ENCODE data around the gene TNFAIP2. TPM values are rescaled to one million over a fixed set of nuclear protein-coding genes. Genes with fewer than 3 reads are reported as not detected.
"Not testable (repeated sequence)": the region's sequence is repeated elsewhere in the genome, so short reads cannot be mapped to it uniquely, and the experiment has no call there.

The TNFAIP2 gene
- total RNA-seq, 2 experiments from 2014 or later = 0.20 to 0.50 TPM

DNA sequence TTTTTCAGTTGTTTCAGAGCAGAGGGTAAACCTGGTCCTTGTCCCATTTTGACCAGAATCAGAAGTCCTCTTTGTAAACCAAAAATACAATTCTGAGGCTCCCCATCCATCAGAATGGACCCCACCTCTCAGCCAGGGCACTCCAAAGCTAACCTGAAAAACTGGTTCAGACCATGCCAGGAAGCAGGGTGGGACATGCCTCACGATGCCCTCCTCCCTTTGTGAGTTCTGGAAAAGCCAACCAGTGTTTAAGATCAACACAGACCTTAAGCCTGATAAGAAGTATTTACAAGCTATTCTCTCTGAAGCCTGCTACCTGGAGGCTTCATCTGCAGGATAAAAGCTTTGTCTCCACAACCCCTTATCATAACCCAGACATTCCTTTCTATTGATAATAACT, 35.4 kb downstream of the TNFAIP2 start:
- Mint-ChIP-seq H3K9me3 (no peaks in the 10 kb centered on the region), H3K36me3 (ENCODE audit: low read depth) (no peaks in the 10 kb centered on the region), H3K27ac (no peak overlapping the region), H3K4me3 (no peak overlapping the region), H3K4me1 (no peaks in the 10 kb centered on the region), H3K27me3 (peaks cover 6% of the 10 kb centered on the region)
- DNase-seq = no peak
- ChIA-PET POLR2A (no interaction called here), CTCF (no interaction called here)

DNA sequence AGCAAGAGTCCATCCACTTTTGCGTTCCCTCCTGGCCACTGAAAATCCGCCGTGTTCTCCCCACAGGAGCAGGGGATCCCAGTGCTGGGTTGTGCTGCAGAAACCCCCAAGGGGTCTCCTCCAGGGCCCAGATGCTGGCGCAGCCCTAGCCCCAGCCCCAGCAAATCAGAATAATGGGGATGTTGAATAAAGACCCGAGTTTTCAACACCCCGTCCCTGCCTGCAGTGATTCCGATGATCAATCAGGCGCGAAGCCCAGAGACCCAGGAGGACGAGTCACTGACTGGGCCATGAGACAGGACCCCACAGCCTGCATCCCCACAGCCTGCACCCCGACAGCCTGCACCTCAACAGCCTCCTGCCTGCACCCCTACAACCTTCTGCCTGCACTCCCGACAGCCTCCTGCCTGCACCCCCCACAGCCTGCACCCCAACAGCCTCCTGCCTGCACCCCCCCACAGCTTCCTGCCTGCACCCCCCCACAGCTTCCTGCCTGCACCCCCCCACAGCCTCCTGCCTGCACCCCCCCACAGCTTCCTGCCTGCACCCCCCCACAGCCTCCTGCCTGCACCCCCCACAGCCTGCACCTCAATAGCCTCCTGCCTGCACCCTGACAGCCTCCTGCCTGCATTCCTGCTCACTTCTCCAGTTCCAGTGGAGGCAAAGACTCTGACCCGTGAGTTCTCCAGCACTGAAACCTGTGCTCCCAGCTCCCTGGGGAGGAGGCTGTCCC, 37.2 kb downstream of the TNFAIP2 start:
- H3K9me3 Mint-ChIP-seq = no peaks in the 10 kb centered on the region
- DNase-seq = no peak
- H3K4me1 Mint-ChIP-seq = no peaks in the 10 kb centered on the region
- H3K27ac Mint-ChIP-seq = no peak overlapping the region
- H3K27me3 Mint-ChIP-seq = peaks cover 6% of the 10 kb centered on the region
- no peak overlapping the region for H3K4me3 Mint-ChIP-seq
- POLR2A ChIA-PET = no interaction called here
- H3K36me3 Mint-ChIP-seq (ENCODE audit: low read depth) = no peaks in the 10 kb centered on the region
- CTCF ChIA-PET = no interaction called here

DNA sequence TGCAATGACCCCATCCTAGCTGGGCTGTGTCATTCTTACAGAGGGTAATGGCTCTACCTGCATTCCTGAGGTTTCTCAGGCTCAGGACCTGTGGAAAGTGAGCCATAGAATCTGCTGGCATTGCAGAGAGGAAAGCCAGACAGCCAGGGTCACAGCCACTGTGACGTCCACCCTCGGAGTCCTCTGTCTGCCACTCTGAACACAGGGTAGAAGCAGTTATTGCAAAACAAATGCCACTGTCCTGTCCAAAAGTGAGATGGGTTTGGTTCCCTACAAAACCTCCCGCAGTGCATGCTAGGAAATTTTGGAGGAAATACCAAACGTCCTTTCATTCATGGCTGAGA, 37.8 kb downstream of the TNFAIP2 start:
- ChIA-PET POLR2A (no interaction called here), CTCF (no interaction called here)
- Mint-ChIP-seq H3K27me3 (peaks cover 6% of the 10 kb centered on the region), H3K27ac (no peak overlapping the region), H3K4me3 (no peak overlapping the region), H3K4me1 (no peaks in the 10 kb centered on the region), H3K36me3 (ENCODE audit: low read depth) (no peaks in the 10 kb centered on the region), H3K9me3 (no peaks in the 10 kb centered on the region)
- DNase-seq = no peak

DNA sequence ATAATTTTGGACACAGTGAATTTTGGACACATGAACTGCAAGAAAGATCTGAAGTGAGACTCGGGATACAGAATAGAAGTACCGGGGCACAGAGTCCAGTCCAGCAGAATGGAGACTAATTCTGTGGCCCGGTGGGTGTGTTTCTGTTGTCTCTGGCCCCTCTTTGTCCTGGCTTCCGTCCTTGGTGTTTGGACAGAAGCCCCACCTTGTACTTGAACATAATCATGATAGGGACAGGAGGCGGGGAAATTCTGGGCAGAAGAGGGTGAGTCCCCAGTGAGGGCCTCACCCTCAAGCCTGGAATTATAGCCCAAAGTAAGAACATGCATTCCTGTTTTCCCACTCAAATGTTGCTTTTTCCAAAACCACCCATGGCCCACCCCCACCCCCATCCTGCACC, 39.9 kb downstream of the TNFAIP2 start:
- CTCF ChIA-PET = no interaction called here
- peaks cover 9% of the 10 kb centered on the region for H3K27me3 Mint-ChIP-seq
- no peaks in the 10 kb centered on the region for H3K9me3 Mint-ChIP-seq

DNA sequence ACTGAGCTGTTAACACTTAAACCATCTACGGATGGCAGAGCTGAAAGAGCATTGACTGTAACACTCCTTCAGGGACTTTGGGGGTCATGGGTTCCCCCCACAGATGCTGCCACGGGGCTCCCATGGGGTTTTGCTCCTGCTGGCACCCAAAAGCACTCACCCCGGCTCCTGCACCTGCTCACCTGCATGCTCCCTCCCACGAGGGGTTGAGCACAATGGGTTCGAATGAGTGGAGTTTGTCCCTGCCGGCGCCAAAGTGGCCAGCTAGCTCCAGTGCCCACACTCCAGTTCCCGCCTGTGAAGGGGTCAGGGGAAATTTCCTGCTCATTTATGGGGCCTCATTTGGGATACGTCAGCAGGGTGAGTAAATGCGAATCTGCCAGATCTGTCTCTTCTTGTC, 40.7 kb downstream of the TNFAIP2 start:
- Mint-ChIP-seq H3K36me3 (ENCODE audit: low read depth) (no peaks in the 10 kb centered on the region), H3K4me3 (no peak overlapping the region), H3K9me3 (no peaks in the 10 kb centered on the region), H3K4me1 (no peaks in the 10 kb centered on the region), H3K27ac (no peak overlapping the region), H3K27me3 (peaks cover 9% of the 10 kb centered on the region)
- no peak for DNase-seq
- ChIA-PET CTCF (no interaction called here), POLR2A (no interaction called here)

More for the DNA sequence above, 39.9 kb downstream of the TNFAIP2 start:
- DNase-seq = no peak
- H3K36me3 Mint-ChIP-seq (ENCODE audit: low read depth) = no peaks in the 10 kb centered on the region
- no peak overlapping the region for H3K27ac Mint-ChIP-seq
- H3K4me1 Mint-ChIP-seq = no peaks in the 10 kb centered on the region
- no peak overlapping the region for H3K4me3 Mint-ChIP-seq
- POLR2A ChIA-PET = no interaction called here

DNA sequence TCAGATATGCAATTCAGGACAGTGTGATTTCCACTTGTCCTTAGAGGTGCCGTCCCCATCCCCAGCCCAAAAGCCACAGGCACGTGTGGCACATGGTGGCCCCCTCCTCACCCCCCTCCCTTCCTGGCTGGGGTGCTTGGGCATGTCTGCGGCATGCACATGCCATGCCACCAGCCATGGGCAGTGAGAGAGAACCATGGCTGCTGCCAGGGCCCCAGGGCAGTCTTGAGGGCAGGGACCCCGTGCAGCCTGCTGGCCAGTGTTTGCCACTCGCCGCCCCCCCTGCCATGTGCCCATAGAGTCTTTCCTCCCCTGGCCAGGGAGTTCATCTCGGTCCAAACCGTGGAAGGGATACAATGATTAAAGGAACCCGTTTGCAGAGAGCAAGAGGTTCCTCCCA, 41.5 kb downstream of the TNFAIP2 start:
- no peaks in the 10 kb centered on the region for H3K4me1 Mint-ChIP-seq

DNA sequence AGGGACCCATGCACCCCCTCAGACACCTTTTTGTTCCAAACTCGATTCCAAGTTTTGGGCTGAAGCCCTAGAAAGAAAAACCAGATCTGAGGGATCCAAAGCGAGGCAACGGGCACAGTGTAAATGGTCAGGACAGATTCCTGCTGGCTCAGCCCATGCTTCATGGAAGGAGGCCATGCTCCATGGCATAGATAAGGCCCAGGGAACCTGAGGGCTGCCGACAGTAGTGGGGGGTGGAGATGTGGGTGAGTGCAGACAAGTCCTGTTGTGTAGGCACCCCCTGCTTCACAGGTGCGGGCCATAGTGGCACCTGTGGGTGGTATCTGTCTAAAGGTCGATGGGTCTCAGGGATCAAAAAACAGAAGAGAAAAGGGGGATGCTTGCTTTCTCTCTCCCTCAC, 42.1 kb downstream of the TNFAIP2 start:
- no peaks in the 10 kb centered on the region for H3K4me1 Mint-ChIP-seq
- POLR2A ChIA-PET = no interaction called here
- H3K27me3 Mint-ChIP-seq = peaks cover 9% of the 10 kb centered on the region
- H3K4me3 Mint-ChIP-seq = no peak overlapping the region
- CTCF ChIA-PET = no interaction called here
- H3K36me3 Mint-ChIP-seq (ENCODE audit: low read depth) = no peaks in the 10 kb centered on the region
- H3K27ac Mint-ChIP-seq = no peak overlapping the region
- no peaks in the 10 kb centered on the region for H3K9me3 Mint-ChIP-seq
- no peak for DNase-seq

More for the DNA sequence above, 41.5 kb downstream of the TNFAIP2 start:
- H3K27me3 Mint-ChIP-seq = peaks cover 5% of the 10 kb centered on the region
- ChIA-PET CTCF (no interaction called here), POLR2A (no interaction called here)
- H3K4me3 Mint-ChIP-seq = no peak overlapping the region
- no peak overlapping the region for H3K27ac Mint-ChIP-seq
- DNase-seq = no peak
- no peaks in the 10 kb centered on the region for H3K36me3 Mint-ChIP-seq (ENCODE audit: low read depth)
- H3K9me3 Mint-ChIP-seq = no peaks in the 10 kb centered on the region

DNA sequence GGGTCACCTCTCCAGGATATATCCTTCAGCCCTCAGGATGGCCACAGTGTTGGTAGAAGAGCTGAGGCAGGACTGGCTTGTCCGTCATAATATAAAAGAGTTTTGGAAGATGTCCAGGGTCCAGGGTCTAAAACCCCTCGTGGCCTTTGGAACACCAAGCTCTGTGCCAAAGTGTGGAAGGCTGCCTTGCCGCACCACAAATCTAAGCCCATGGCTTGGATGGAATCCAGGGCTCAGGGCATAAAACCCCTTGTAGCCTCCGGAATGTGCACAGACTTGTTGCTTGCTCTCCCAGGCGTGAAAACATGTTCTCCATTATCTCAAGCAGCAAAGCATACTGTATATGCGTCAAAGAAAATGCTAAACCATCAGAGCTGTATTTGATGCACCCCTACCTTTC, 46.7 kb downstream of the TNFAIP2 start:
- POLR2A ChIA-PET = no interaction called here

DNA sequence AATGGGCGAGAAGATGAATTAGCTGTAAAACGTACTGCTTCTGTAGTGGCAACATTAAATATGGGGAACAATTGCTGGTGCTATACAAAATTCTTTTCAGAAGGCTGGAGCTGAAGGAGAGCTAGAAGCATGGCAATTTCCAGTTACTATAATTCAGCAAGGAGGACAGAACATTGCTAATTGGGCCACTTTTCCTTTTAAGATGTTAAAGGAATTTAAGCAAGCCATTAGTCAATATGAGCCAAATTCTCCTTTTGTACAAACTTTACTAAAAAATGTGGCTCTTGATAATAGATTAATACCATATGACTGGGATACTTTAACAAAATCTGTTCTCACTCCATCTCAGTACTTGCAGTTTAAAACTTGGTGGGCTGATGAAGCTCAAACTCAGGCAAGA, 47.9 kb downstream of the TNFAIP2 start:
- H3K4me3 Mint-ChIP-seq = not testable (repeated sequence)

More for the DNA sequence above, 46.7 kb downstream of the TNFAIP2 start:
- no peak for DNase-seq
- no peaks in the 10 kb centered on the region for H3K36me3 Mint-ChIP-seq (ENCODE audit: low read depth)
- peaks cover 33% of the 10 kb centered on the region for H3K27me3 Mint-ChIP-seq
- no peaks in the 10 kb centered on the region for H3K4me1 Mint-ChIP-seq
- no peak overlapping the region for H3K4me3 Mint-ChIP-seq
- CTCF ChIA-PET = no interaction called here
- no peaks in the 10 kb centered on the region for H3K9me3 Mint-ChIP-seq
- H3K27ac Mint-ChIP-seq = no peak overlapping the region

DNA sequence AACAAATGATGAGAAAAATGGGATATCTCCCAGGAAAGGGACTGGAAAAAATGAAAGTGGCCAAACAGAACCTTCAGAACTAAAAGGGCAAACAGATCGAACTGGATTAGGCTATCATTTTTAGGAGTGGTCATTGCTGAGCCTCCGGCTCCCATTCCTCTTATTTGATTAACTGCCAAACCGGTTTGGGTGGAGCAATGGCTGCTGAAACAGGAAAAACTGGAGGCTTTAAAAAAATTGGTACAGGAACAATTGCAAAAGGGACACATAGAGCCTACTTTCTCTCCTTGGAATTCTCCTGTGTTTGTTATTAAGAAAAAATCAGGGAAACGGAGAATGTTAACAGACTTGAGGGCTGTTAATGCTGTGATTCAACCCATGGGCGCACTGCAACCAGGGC, 49.7 kb downstream of the TNFAIP2 start:
- CTCF ChIA-PET = interaction anchor here (1.0 kb wide), 1 partner anchor 68 kb away, joined by 3 read pairs; no protein-coding TSS in a partner anchor
- POLR2A ChIA-PET = no interaction called here
- no peak overlapping the region for H3K4me3 Mint-ChIP-seq
- H3K9me3 Mint-ChIP-seq = no peaks in the 10 kb centered on the region
- no peaks in the 10 kb centered on the region for H3K4me1 Mint-ChIP-seq
- H3K27ac Mint-ChIP-seq = no peak overlapping the region
- peaks cover 35% of the 10 kb centered on the region for H3K27me3 Mint-ChIP-seq
- DNase-seq = no peak
- no peaks in the 10 kb centered on the region for H3K36me3 Mint-ChIP-seq (ENCODE audit: low read depth)

More for the DNA sequence above, 47.9 kb downstream of the TNFAIP2 start:
- POLR2A ChIA-PET; DNase-seq; H3K4me1 Mint-ChIP-seq; H3K36me3 Mint-ChIP-seq (ENCODE audit: low read depth); H3K9me3 Mint-ChIP-seq; H3K27ac Mint-ChIP-seq; CTCF ChIA-PET: not testable (repeated sequence)
- H3K27me3 Mint-ChIP-seq = peaks cover 39% of the 10 kb centered on the region

DNA sequence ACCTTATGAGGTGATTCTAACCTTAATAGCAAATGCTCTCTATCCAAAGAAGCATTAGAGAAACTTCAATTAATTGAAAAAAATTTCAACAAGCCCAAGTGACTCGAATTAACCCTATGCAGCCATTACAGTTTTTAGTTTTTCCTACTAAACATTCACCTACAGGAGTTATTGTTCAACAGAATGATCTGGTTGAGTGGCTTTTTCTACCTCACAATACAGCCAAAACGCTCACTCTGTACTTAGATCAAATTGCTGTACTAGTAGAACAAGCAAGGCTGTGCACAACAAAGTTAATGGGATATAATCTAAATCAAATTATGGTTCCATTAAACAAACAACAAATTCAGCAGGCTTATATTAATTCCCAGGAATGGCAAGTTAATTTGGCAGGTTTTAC, 50.6 kb downstream of the TNFAIP2 start:
- H3K27ac Mint-ChIP-seq; H3K4me1 Mint-ChIP-seq; CTCF ChIA-PET; H3K36me3 Mint-ChIP-seq (ENCODE audit: low read depth); H3K4me3 Mint-ChIP-seq; H3K9me3 Mint-ChIP-seq; POLR2A ChIA-PET; DNase-seq: not testable (repeated sequence)
- peaks cover 35% of the 10 kb centered on the region for H3K27me3 Mint-ChIP-seq

DNA sequence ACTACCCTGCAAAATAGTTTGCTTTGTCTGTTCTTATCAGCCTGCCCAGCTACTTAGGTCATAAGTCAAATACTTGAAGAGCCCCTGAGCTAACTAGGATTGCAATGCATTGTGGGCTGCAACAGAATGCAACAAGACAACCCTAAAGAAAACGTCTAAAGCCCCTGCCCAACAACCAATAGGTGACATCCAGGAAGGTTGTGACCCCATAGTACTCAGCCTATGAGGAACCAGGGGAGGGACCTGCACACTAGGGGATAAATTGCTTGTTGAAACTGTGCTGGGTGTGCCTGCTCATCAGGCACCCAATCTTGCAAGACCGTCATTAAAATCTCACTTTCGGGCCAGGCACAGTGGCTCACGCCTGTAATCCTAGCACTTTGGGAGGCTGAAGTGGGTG, 52.9 kb downstream of the TNFAIP2 start:
- H3K27ac Mint-ChIP-seq, DNase-seq: not testable (repeated sequence)

DNA sequence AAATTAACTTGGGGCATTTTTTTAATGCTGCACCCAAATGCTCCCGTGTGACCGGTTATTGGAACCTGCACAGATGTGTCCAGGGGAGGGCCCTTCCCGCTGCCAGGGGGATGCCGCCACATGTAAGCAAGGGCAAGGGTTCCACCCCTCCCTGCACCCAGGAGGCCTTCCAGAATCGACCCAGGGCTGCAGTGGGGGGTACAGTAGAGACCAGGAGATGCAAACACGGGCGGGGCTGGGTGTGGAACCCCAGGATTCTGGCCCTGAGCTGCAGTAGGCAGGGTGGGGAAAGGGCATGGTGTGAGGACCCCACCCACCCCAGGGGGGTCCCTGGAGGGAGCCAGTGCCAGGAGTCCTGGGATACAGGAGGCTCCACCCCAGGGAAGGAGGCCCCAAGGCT, 54.1 kb downstream of the TNFAIP2 start:
- Mint-ChIP-seq H3K4me3 (no peak overlapping the region), H3K27me3 (peaks cover 27% of the 10 kb centered on the region), H3K4me1 (no peaks in the 10 kb centered on the region), H3K36me3 (ENCODE audit: low read depth) (no peaks in the 10 kb centered on the region), H3K27ac (no peak overlapping the region), H3K9me3 (no peaks in the 10 kb centered on the region)
- CTCF ChIA-PET = no interaction called here
- POLR2A ChIA-PET = no interaction called here
- no peak for DNase-seq

More for the DNA sequence above, 52.9 kb downstream of the TNFAIP2 start:
- H3K36me3 Mint-ChIP-seq (ENCODE audit: low read depth); H3K9me3 Mint-ChIP-seq; POLR2A ChIA-PET; H3K4me3 Mint-ChIP-seq; H3K4me1 Mint-ChIP-seq; CTCF ChIA-PET: not testable (repeated sequence)
- H3K27me3 Mint-ChIP-seq = peaks cover 33% of the 10 kb centered on the region

DNA sequence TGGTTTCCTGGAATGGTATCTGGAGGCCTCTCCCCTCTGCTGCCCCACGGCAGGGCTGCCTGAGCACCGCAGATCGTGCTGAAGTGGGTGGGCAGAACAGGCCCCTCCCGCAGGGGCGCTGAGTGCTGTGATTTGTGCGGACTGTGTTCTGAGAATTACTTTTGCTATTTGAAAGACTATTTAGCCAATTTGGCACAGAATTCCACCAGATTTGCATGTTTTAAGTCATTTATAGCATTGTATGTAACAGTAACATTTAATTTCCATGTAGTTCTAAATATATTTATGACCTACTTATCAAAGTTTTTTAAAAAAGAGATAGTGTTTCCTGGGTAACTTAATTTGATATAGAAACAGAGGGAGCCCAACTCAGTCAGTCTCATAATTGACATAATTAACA, 55.3 kb downstream of the TNFAIP2 start:
- H3K4me1 Mint-ChIP-seq = no peaks in the 10 kb centered on the region
- no peaks in the 10 kb centered on the region for H3K36me3 Mint-ChIP-seq (ENCODE audit: low read depth)
- no peak overlapping the region for H3K27ac Mint-ChIP-seq
- no peak for DNase-seq
- no peaks in the 10 kb centered on the region for H3K9me3 Mint-ChIP-seq
- no peak overlapping the region for H3K4me3 Mint-ChIP-seq
- POLR2A ChIA-PET = no interaction called here
- CTCF ChIA-PET = no interaction called here
- peaks cover 22% of the 10 kb centered on the region for H3K27me3 Mint-ChIP-seq
